H9 (cell line): ENCODE data around the gene CWC25. TPM values are rescaled to one million over a fixed set of nuclear protein-coding genes. Genes with fewer than 3 reads are reported as not detected.

Experiments used
- DNase-seq: peaks from one replicate; pipeline ENCODE4 v3.0.0-alpha.2; 2017
- H2AFZ ChIP-seq: one replicate; pipeline ENCODE4 v1.6.1; 2013; ENCODE audit warnings: mild to moderate bottlenecking, low read length, control low read depth, moderate library complexity
- H2AK5ac ChIP-seq: 2 replicates; pipeline ENCODE4 v1.6.1; 2013; ENCODE audit warnings: low read length, control low read depth, mixed read lengths; ENCODE audit not compliant: insufficient read length
- H2BK120ac ChIP-seq: one replicate; pipeline ENCODE4 v1.6.1; 2013; ENCODE audit warnings: low read depth, mild to moderate bottlenecking, low read length, control low read depth, inconsistent platforms; ENCODE audit not compliant: poor library complexity, severe bottlenecking
- H2BK12ac ChIP-seq: 2 replicates; pipeline ENCODE4 v1.6.1; 2013; ENCODE audit warnings: low read length, control low read depth, mixed read lengths, low read depth; ENCODE audit not compliant: insufficient read length
- H2BK15ac ChIP-seq: 2 replicates; pipeline ENCODE4 v1.6.1; 2013; ENCODE audit warnings: low read depth, low read length, control low read depth
- H2BK20ac ChIP-seq: one replicate; pipeline ENCODE4 v1.6.1; 2013; ENCODE audit warnings: low read depth, mild to moderate bottlenecking, low read length, control low read depth, inconsistent platforms; ENCODE audit not compliant: poor library complexity, severe bottlenecking
- H2BK5ac ChIP-seq: 2 replicates; pipeline ENCODE4 v1.6.1; 2013; ENCODE audit warnings: low read length, control low read depth, mixed read lengths; ENCODE audit not compliant: insufficient read length
- H3K14ac ChIP-seq: 2 replicates; pipeline ENCODE4 v1.6.1; 2013; ENCODE audit warnings: low read length, control low read depth; ENCODE audit not compliant: insufficient read depth
- H3K18ac ChIP-seq: 2 replicates; pipeline ENCODE4 v1.6.1; 2013; ENCODE audit warnings: low read depth, mild to moderate bottlenecking, mixed read lengths, low read length, control low read depth; ENCODE audit not compliant: insufficient read length
- H3K23ac ChIP-seq: 2 replicates; pipeline ENCODE4 v1.6.1; 2013; ENCODE audit warnings: low read length, control low read depth, mixed read lengths, low read depth; ENCODE audit not compliant: insufficient read length
- H3K23me2 ChIP-seq: 2 replicates; pipeline ENCODE4 v1.6.1; 2013; ENCODE audit warnings: low read depth, mild to moderate bottlenecking, mixed read lengths, low read length, control low read depth; ENCODE audit not compliant: insufficient read length, poor library complexity, severe bottlenecking
- H3K27ac ChIP-seq: 2 replicates; pipeline ENCODE4 v1.5.1; 2013; ENCODE audit warnings: low read length, control low read depth, mixed read lengths, low read depth; ENCODE audit not compliant: insufficient read length
- H3K27me3 ChIP-seq: 2 replicates; pipeline ENCODE4 v1.6.1; 2013; ENCODE audit warnings: low read length, control low read depth, inconsistent platforms; ENCODE audit not compliant: insufficient read depth
- H3K4ac ChIP-seq: 2 replicates; pipeline ENCODE4 v1.6.1; 2013; ENCODE audit warnings: low read depth, mild to moderate bottlenecking, control low read depth, inconsistent platforms, low read length, moderate library complexity
- H3K4me1 ChIP-seq: 2 replicates; pipeline ENCODE4 v1.6.1; 2013; ENCODE audit warnings: low read length, control low read depth, inconsistent platforms; ENCODE audit not compliant: insufficient read depth
- H3K4me2 ChIP-seq: 2 replicates; pipeline ENCODE4 v1.6.1; 2013; ENCODE audit warnings: low read length, control low read depth, mixed read lengths; ENCODE audit not compliant: insufficient read length, insufficient read depth
- H3K56ac ChIP-seq: 2 replicates; pipeline ENCODE4 v1.6.1; 2013; ENCODE audit warnings: low read depth, mild to moderate bottlenecking, mixed read lengths, low read length, control low read depth; ENCODE audit not compliant: insufficient read length
- H3K79me1 ChIP-seq: 2 replicates; pipeline ENCODE4 v1.6.1; 2013; ENCODE audit warnings: low read depth, mild to moderate bottlenecking, moderate library complexity, low read length, control low read depth, inconsistent platforms; ENCODE audit not compliant: insufficient read depth, poor library complexity, severe bottlenecking
- H3K79me2 ChIP-seq: 2 replicates; pipeline ENCODE4 v1.6.1; 2013; ENCODE audit warnings: low read length, control low read depth, inconsistent platforms; ENCODE audit not compliant: insufficient read depth
- H3K9ac ChIP-seq: 2 replicates; pipeline ENCODE4 v1.6.1; 2013; ENCODE audit warnings: low read length, control low read depth, mixed read lengths; ENCODE audit not compliant: insufficient read length; ENCODE audit errors: extremely low read depth
- H3K9me3 ChIP-seq: one replicate; pipeline ENCODE4 v1.6.1; 2013; ENCODE audit warnings: low read depth, low read length, inconsistent platforms; ENCODE audit not compliant: control insufficient read depth
- H3T11ph ChIP-seq: one replicate; pipeline ENCODE4 v1.6.1; 2013; ENCODE audit warnings: mild to moderate bottlenecking, low read length, control low read depth, inconsistent platforms
- H4K20me1 ChIP-seq: one replicate; pipeline ENCODE4 v1.6.1; 2013; ENCODE audit not compliant: control insufficient read depth, insufficient read length, insufficient read depth
- H4K5ac ChIP-seq: 2 replicates; pipeline ENCODE4 v1.6.1; 2013; ENCODE audit warnings: low read depth, mild to moderate bottlenecking, mixed read lengths, low read length, control low read depth; ENCODE audit not compliant: insufficient read length
- H4K8ac ChIP-seq: replicated peaks from 2 replicates; pipeline ENCODE4 v1.6.1; 2013; ENCODE audit warnings: low read length, control low read depth, mixed read lengths, low read depth; ENCODE audit not compliant: insufficient read length
- H4K91ac ChIP-seq: 2 replicates; pipeline ENCODE4 v1.6.1; 2013; ENCODE audit warnings: low read depth, mild to moderate bottlenecking, moderate library complexity, mixed read lengths, low read length, control low read depth; ENCODE audit not compliant: insufficient read length
- H3K27ac Mint-ChIP-seq, 3 experiments: 2 replicates in 2 of 3; 3 replicates in 1 of 3; pipeline ENCODE4 v1.8.0; 2020 to 2021; ENCODE audit warnings: mixed read lengths in 3 of 3, mild to moderate bottlenecking in 1 of 3, moderate library complexity in 1 of 3
- H3K27me3 Mint-ChIP-seq: 2 replicates; pipeline ENCODE4 v1.8.0; 2021; ENCODE audit warnings: low read depth, mild to moderate bottlenecking, moderate library complexity, mixed read lengths
- H3K36me3 Mint-ChIP-seq, 3 experiments: 2 replicates in 2 of 3; 3 replicates in 1 of 3; pipeline ENCODE4 v1.8.0; 2020 to 2021; ENCODE audit warnings: low read depth in 3 of 3, mixed read lengths in 3 of 3; ENCODE audit not compliant: insufficient read depth in 1 of 3
- H3K4me1 Mint-ChIP-seq, 2 experiments: 2 replicates each; pipeline ENCODE4 v1.8.0; 2020; ENCODE audit warnings: mixed read lengths in 2 of 2
- H3K4me3 Mint-ChIP-seq, 2 experiments: 2 replicates in 1 of 2; 3 replicates in 1 of 2; pipeline ENCODE4 v1.8.0; 2020 to 2021; ENCODE audit warnings: mild to moderate bottlenecking in 2 of 2, mixed read lengths in 2 of 2, moderate library complexity in 1 of 2
- H3K9me3 Mint-ChIP-seq, 2 experiments: 2 replicates in 1 of 2; 3 replicates in 1 of 2; pipeline ENCODE4 v1.8.0; 2020; ENCODE audit warnings: mild to moderate bottlenecking in 2 of 2, mixed read lengths in 2 of 2, moderate library complexity in 1 of 2
- CTCF ChIP-seq: fragments of 200-600 bp; sonication (generic); conservative IDR thresholded peaks from 3 replicates; pipeline ENCODE4 v1.8.0; 2021; ENCODE audit warnings: antibody characterized with exemption, mild to moderate bottlenecking
- WGBS: extraction: QIAGEN DNeasy Blood & Tissue Kit; methylation state at CpG from one replicate; pipeline ENCODE4 v1.1.7; 2013; ENCODE audit warnings: missing lambda C conversion rate, low lambda C conversion rate, mixed read lengths; ENCODE audit not compliant: insufficient read length; ENCODE audit errors: extremely low coverage; 5-methylcytosine and 5-hydroxymethylcytosine counted together
- total RNA-seq: library from RNA; stranded (reverse); gene quantifications from 2 replicates; pipeline ENCODE4 v1.2.1, GENCODE V29; 2021

Gene CWC25
- total RNA-seq, 1 experiment from 2014 or later, result 15.9 TPM

- peaks cover 3 to 4% of the 10 kb centered on the region in 2 experiments; a peak in 1 of 5 replicates for H3K9me3 Mint-ChIP-seq
- Histone ChIP-seq H2AFZ (no peak overlapping the region), H3K4me1 (0 out of 2 replicates have a peak, but pooled peaks cover 2% of the 10 kb centered on the region), H3K56ac (no peak overlapping the region), H3K23me2 (peaks cover 12% of the 10 kb centered on the region), H2AK5ac (no peak overlapping the region), H3K27me3 (no peaks in the 10 kb centered on the region), H3K79me2 (peaks cover 22% of the 10 kb centered on the region), H2BK15ac (no peak overlapping the region), H4K8ac (no peak overlapping the region), H3K14ac (no peak overlapping the region), H4K5ac (no peak overlapping the region), H2BK120ac (no peak overlapping the region), H3K4ac (no peak overlapping the region), H4K91ac (no peak overlapping the region), H2BK20ac (no peak overlapping the region), H3T11ph (no peak overlapping the region), H3K79me1 (peaks cover 9% of the 10 kb centered on the region), H2BK5ac (no peak overlapping the region), H3K23ac (no peak overlapping the region), H3K18ac (no peak overlapping the region), H3K9ac (peak overlapping the region; percentile 0), H3K27ac (no peak overlapping the region), H3K9me3 (no peaks in the 10 kb centered on the region), H4K20me1 (no peaks in the 10 kb centered on the region), H2BK12ac (no peak overlapping the region), H3K4me2 (peak overlapping the region; percentile 66)
- peak overlapping the region; percentile 99 to 100 for H3K4me3 Mint-ChIP-seq
- DNase-seq, result no peak
- TF ChIP-seq CTCF, result no peak
- H3K36me3 Mint-ChIP-seq, result peaks cover 62 to 67% (median 63%) of the 10 kb centered on the region in 3 experiments
- H3K4me1 Mint-ChIP-seq, result peaks cover 18 to 26% of the 10 kb centered on the region in 2 experiments
- WGBS, result no CpG with 5 or more reads among the region's 7 CpGs
- no peaks in the 10 kb centered on the region; the same call in 1 of the 2 replicates for H3K27me3 Mint-ChIP-seq
- H3K27ac Mint-ChIP-seq, result peak overlapping the region in 2 of 3 experiments; percentile 53 to 80; a peak in 3 of 7 replicates
These were observed 25.3 kb upstream of the CWC25 start for GRCh38 chr17:38850374-38850773.
